Hematopoietic multipotent progenitor cell treated with erythropoietin and hydrocortisone succinate and interleukin-3 and kit ligand, for 17 days (in vitro differentiated cells): ENCODE measurements around the gene RNF224.
A peak's percentile ranks its signal among the peaks of the same experiment; 100 is the strongest.

ENCODE experiments used
- DNase-seq: peaks from one replicate; pipeline ENCODE4 v3.0.0-alpha.2; 2015; ENCODE audit warnings: low spot score

Gene RNF224

DNA sequence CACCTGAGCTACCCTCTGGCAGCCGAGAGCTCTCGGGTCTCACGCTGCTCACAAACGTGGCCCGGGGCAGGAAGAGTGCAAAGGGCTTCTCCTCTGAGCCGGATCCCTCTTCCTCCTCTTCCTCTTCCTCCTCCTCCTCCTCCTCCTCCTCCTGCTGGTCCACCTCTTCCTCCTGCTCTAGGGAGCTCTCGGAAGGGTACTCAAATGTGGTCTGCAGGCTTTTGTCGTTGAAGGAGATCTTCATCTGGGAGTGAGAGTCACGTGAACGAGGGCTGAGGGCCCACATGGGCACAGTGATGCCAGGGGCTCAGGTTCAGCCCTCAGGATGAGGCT, 34.9 kb upstream of the RNF224 start:
- no peak for DNase-seq

GRCh38 chr9:137192859-137193258, 34.4 kb upstream of the RNF224 start:
- DNase-seq = no peak

GRCh38 chr9:137193771-137194170, 33.5 kb upstream of the RNF224 start:
- DNase-seq = no peak

DNA sequence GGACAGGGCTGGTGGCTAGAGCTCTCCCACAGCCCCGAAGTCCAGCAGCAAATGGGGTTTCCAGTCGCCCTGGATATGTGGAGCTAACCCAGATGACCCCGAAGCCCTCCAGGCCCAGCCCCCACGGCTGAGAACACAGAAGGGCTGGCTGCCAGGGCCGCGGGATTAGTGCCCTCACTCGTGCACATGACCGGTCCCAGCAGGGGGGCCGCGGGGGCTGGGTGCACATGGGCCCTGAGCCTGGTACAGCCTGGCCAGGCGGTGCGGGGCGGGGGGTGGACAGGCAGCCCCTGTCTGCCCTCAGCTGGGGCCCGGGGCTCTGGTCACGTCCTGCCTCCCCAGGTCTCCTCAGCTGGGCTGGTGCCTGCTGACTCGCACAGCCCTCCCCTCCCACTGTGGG, 32.9 kb upstream of the RNF224 start:
- no peak for DNase-seq

GRCh38 chr9:137194909-137195308, 32.4 kb upstream of the RNF224 start:
- no peak for DNase-seq

- DNase-seq = no peak
These were observed 31.6 kb upstream of the RNF224 start for GRCh38 chr9:137195525-137196220.

DNA sequence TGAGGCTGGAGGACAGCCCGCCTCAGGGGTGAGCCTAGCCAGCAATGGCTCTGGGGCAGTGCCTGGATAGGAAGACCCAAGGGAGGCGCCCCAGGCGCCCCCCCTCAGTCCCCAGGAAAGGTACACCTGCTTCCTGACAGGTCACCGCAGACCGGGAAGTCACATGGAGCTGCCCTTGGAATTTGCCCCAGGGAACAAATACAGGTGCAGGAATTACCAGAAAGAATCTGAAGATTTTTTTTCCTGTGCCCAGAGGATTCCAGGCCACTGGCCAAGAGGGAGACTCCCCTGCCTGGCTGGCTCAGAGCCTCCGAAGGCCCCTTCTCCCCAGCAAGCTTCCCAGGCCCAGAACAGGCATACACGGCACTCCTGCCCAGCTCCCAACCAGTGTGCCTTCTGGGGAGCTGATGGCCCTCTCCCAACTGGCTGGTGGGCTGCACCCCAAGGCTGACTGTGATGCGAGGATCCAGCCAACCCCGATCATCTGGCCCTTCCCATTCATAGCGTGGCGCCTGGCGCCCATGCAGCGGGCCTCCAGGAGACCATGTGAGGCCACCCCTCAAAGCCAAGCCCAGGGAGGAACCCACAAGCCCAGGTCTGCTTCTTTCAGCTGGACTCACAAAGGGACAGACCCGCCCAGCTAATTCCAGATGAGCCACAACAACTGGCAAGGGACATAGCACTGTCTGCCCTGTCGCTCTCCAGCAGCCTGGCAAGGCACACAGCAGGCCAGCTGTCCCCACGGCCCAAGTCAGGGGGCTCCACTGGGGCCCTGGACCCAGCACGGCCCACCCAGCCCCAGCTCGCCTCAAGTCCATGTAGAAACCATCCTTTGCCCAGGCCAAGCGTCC, 29.0 kb upstream of the RNF224 start:
- DNase-seq = no peak

GRCh38 chr9:137198902-137199283, 28.4 kb upstream of the RNF224 start:
- DNase-seq = no peak

DNA sequence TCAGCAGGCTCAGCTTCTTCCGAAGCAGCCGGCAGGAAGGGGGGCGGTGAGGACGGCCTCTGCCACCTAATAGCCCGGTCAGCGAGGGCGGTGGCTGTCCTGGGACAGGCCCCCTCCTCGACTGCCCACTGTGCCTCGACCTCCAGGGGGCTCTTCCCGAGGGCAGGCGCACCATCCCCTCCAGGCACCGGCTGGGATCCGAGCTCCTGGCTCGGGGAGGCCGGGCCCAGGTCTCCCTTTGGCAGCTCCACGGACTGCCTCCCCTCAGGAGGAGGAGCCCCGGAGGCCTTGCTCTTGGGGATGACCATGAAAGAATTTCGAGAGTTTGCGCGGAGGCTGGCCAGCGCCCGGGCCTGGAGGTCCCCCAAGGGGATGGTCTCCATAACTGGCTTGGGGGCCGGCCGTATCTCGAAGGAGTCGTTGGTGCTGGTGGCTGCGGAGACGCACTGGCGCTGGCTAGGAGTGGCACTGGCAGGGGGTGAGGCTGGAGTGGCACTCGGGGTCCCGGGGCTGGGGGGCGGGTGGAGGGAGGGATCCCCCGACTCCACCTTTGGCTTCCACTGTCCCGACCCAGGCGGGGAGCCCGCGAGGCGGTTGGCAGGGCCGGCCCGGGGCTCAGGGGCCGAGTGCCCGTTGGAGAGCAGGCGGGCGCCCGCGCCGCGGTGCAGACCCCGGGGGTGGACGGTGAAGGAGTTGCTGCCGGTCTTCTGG, 27.7 kb upstream of the RNF224 start:
- DNase-seq = no peak

GRCh38 chr9:137200311-137201204, 26.7 kb upstream of the RNF224 start, which contains the start of gene TPRN:
Gene TPRN, minus strand, starts transcription at chr9:137200741. Its CDS starts 30 bp downstream, at chr9:137200711.
- peak; percentile 99 for DNase-seq

DNA sequence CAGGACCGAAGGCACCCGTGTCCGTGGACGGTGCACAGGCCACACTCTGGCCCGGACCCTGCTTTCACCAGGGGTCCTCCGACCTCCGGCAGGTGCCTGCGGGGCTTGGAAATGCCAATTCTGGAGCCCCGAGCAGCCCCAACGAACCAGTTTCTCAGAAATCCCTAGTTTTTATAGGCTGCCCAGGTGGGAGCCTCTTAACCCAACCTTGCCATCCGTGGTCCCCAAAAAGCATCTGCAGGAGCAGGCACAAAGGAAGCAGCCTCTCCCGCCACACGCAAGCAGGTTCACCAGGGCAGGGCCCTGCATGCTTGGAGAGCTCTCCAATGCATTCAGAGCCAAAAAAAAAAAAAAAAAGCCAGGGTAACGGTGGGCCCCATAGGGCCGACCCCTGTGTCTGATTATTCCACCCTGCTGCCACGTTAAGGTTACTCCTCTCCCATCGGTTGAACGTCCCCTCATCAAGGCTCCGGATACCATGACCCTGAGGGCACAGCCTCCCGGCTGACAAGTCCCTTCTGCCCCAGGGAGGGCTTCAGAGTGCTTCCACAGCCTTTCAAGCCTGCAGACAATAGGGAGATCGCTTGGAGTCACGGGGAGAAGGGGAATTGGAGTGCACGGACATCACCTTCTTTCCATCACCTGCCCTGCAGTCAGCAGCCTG, 26.0 kb upstream of the RNF224 start:
- no peak for DNase-seq

DNA sequence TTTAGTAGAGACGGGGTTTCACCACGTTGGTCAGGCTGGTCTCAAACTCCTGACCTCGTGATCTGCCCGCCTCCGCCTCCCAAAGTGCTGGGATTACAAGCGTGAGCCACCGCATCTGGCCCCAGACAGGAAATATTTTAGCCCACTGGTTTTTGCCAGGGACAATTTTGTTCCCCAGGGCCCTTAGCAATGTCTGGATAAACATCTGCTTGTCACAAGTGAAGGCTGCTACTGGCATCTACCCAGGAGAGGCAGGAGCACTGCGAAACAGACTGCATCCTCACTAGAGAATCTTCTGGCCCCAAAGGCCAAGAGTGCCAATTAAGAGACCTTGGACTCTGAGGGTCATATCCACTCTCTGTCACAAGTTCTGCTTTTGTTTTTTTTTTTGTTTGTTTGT, 24.3 kb upstream of the RNF224 start:
- no peak for DNase-seq

DNA sequence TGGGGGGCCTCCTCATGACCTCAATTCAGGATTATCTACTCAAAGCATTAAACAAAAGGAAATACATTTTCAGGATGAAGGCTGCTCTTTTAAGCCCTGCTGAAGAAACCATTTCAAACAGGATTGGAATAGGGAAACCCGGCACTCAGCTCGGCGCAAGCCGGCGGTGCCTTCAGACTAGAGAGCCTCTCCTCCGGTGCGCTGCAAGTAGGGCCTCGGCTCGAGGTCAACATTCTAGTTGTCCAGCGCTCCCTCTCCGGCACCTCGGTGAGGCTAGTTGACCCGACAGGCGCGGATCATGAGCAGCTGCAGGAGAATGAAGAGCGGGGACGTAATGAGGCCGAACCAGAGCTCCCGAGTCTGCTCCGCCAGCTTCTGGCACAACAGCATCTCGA, 22.6 kb upstream of the RNF224 start:
- DNase-seq = no peak

GRCh38 chr9:137205126-137206069, 21.9 kb upstream of the RNF224 start, which contains the start of the genes NDOR1 and TMEM203:
Gene NDOR1, plus strand, starts transcription at chr9:137205700. Its CDS starts 78 bp downstream, at chr9:137205778.
Gene TMEM203, minus strand, starts transcription at chr9:137205648. Its CDS starts 234 bp downstream, at chr9:137205414.
- DNase-seq = peak; percentile 93

GRCh38 chr9:137206602-137207001, 20.7 kb upstream of the RNF224 start:
- DNase-seq = peak; percentile 67

DNA sequence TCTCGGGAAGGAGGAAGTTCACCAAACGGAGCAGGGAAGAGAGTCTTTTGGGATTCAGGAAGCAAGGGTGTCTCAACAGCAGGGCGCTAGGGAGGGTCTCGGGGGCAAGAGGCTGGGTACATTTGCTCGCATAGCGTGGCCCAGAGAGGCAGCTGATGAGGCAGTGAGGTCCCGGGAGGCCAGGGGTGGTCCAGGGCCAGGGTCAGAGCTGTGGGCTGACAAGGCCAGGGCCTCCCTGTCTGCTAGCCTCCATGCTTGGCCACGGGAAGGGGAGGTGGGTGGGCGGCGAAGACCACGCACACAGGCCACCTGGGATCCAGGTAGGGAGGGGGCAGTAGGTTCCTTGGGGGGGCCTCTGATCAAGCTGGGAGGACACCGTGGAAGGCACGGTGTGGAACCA, 15.8 kb upstream of the RNF224 start:
- no peak for DNase-seq

DNA sequence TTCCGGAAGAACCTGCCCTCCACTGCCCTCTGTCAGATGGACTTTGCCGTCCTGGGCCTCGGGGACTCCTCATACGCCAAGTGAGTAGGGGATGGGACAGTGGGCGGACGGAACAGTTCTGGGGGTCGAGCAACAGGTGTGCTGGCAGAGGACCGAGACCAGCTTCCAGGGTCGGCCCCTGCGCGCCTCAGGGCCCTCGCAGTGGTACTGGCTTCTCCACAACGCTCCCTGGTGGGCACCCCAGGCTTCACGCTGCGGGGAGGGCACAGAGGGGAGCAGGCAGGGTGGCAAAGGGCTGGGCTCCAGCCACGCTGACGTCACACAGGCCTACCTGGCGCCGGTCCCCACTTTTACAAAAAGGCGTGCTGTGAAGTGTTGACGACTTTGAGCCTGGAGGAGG, 14.8 kb upstream of the RNF224 start:
- no peak for DNase-seq

DNA sequence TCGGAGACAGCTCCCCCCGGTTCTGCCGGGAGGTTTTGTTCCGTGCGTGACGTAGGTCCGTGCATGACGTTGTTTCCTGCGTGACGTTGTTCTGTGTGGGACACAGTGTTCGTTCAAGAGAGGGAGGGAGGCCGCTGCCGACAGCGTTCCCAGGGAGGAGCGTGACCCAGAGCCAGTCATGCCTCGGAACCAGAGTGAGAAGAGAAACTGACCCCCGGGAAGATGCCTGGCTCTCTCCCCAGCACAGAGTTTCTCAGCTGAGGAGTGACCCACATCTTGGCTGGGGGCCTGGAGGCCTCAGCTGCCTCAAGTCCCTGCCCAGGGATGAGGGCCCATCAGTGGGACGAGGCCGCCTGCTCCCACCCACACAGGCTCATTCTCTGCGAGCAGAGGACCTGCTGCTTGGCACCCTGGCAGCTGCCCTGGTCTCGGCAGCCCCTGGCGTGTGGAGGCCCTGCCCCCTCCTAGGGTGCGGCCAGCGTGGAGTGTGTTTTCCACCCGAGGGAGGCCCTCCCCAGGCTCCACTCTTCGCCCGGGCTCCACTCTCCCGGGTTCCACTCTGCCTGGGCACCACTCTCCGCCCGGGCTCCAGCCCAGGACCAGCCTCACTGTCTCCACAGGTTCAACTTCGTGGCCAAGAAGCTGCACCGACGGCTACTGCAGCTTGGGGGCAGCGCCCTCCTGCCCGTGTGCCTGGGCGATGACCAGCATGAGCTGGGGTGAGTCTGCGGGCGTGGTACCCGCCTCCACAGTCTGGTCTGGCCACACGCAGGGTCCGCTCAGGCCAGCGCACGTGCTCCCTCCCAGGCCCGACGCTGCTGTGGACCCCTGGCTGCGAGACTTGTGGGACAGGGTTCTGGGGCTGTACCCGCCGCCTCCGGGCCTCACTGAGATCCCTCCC, 13.9 kb upstream of the RNF224 start:
- peak; percentile 39 for DNase-seq

GRCh38 chr9:137214620-137215019, 12.7 kb upstream of the RNF224 start:
- no peak for DNase-seq
